WERI-Rb-1 (cell line): ENCODE data around the gene KCNQ2.
A peak's percentile ranks its signal among the peaks of the same experiment; 100 is the strongest.

ENCODE experiments used
- DNase-seq: peaks from one replicate; pipeline ENCODE4 v3.0.0-alpha.2; 2020
- H3K27ac ChIP-seq: fragments of 250-450 bp; sonication (Bioruptor Pico); 2 replicates; pipeline ENCODE4 v1.5.1; 2020; ENCODE audit warnings: mild to moderate bottlenecking, moderate library complexity
- H3K27me3 ChIP-seq: fragments of 250-450 bp; sonication (Bioruptor Pico); 2 replicates; pipeline ENCODE4 v1.5.1; 2021; ENCODE audit warnings: mild to moderate bottlenecking, low read depth, moderate library complexity; ENCODE audit not compliant: insufficient read depth, severe bottlenecking
- H3K36me3 ChIP-seq: fragments of 250-450 bp; sonication (Bioruptor Pico); 2 replicates; pipeline ENCODE4 v1.5.1; 2020; ENCODE audit warnings: mild to moderate bottlenecking, moderate library complexity
- H3K4me3 ChIP-seq: 2 replicates; pipeline ENCODE4 v1.5.1; 2011; ENCODE audit warnings: low read depth, mild to moderate bottlenecking, control low read depth, low read length
- H3K9me3 ChIP-seq: fragments of 250-450 bp; sonication (Bioruptor Pico); 2 replicates; pipeline ENCODE4 v1.5.1; 2021; ENCODE audit warnings: mild to moderate bottlenecking, moderate library complexity; ENCODE audit not compliant: severe bottlenecking
- CTCF ChIP-seq: IDR thresholded peaks from 2 replicates; pipeline ENCODE4 v1.5.1; 2011; ENCODE audit warnings: low read depth, mild to moderate bottlenecking, control low read depth, inconsistent platforms, low read length

The KCNQ2 gene

GRCh38 chr20:63471981-63472831, at the start of gene KCNQ2:
Gene KCNQ2, minus strand, starts transcription at chr20:63472655. Its CDS starts 192 bp downstream, at chr20:63472463.
- peak within 1 kb of the TSS; percentile 89 for H3K4me3 ChIP-seq
- peak; percentile 74 for DNase-seq
- no peak for TF ChIP-seq CTCF
- no peaks in the 10 kb centered on the region for H3K9me3 ChIP-seq
- peak within 1 kb of the TSS; percentile 60 for H3K27ac ChIP-seq
- H3K36me3 ChIP-seq, result peaks cover 7% of the 10 kb centered on the region
- H3K27me3 ChIP-seq, result no peaks in the 10 kb centered on the region

GRCh38 chr20:63521602-63522001, 49.1 kb upstream of the KCNQ2 start:
- Histone ChIP-seq H3K36me3 (peaks cover 27% of the 10 kb centered on the region), H3K27ac (peak overlapping the region; percentile 96), H3K9me3 (peaks cover 9% of the 10 kb centered on the region), H3K4me3 (peak overlapping the region; percentile 61), H3K27me3 (no peaks in the 10 kb centered on the region)
- peak; percentile 32 for DNase-seq
- 0 out of 2 replicates have a peak, but pooled peaks have one; percentile 18 for TF ChIP-seq CTCF

GRCh38 chr20:63520934-63521601, 48.6 kb upstream of the KCNQ2 start:
- TF ChIP-seq CTCF, result peak; percentile 14; the same call in 1 of the 2 replicates
- H3K4me3 ChIP-seq, result peak overlapping the region; percentile 61
- DNase-seq, result peak; percentile 58

GRCh38 chr20:63520504-63520933, 48.1 kb upstream of the KCNQ2 start, which contains the start of gene PPDPF:
Gene PPDPF, plus strand, starts transcription at chr20:63520765. Its CDS starts 544 bp downstream, at chr20:63521309.
- H3K36me3 ChIP-seq, result peaks cover 27% of the 10 kb centered on the region
- H3K27me3 ChIP-seq, result no peaks in the 10 kb centered on the region
- DNase-seq, result peak; percentile 76
- H3K27ac ChIP-seq, result peak within 1 kb of the TSS; percentile 96
- H3K9me3 ChIP-seq, result peaks cover 9% of the 10 kb centered on the region
- no peak for TF ChIP-seq CTCF
- peak within 1 kb of the TSS; percentile 61 for H3K4me3 ChIP-seq

More at GRCh38 chr20:63520934-63521601, 48.6 kb upstream of the KCNQ2 start:
- Histone ChIP-seq H3K36me3 (peaks cover 27% of the 10 kb centered on the region), H3K9me3 (peaks cover 9% of the 10 kb centered on the region), H3K27me3 (no peaks in the 10 kb centered on the region), H3K27ac (peak overlapping the region; percentile 96)

- Histone ChIP-seq H3K27ac (peak overlapping the region; percentile 96), H3K9me3 (peaks cover 9% of the 10 kb centered on the region), H3K27me3 (no peaks in the 10 kb centered on the region), H3K36me3 (peaks cover 27% of the 10 kb centered on the region), H3K4me3 (peak overlapping the region; percentile 61)
- TF ChIP-seq CTCF, result peak; percentile 26
- DNase-seq, result peak; percentile 82
Observed at GRCh38 chr20:63519668-63520503, 47.4 kb upstream of the KCNQ2 start.
